Right lobe of liver (tissue), 6 donors: ENCODE results near the gene SH3GL3. TPM values are rescaled to one million over a fixed set of nuclear protein-coding genes. Genes with fewer than 3 reads are reported as not detected.

ENCODE experiments used
- ATAC-seq, 4 donors: fragments of 200-7000 bp; cut with Tn5 transposase; one replicate each; pipeline ENCODE4 v1.9.1; 2020; ENCODE audit warnings: mild to moderate bottlenecking in 4 of 4, moderate library complexity in 4 of 4
- DNase-seq, 3 donors: peaks; one replicate each; pipeline ENCODE4 v3.0.0-alpha.2; 2020
- H3K27ac ChIP-seq, 3 donors: fragments of 200-600 bp; one replicate each; pipeline ENCODE4 v1.8.0; 2022
- H3K27me3 ChIP-seq, 2 donors: fragments of 200-600 bp; one replicate each; pipeline ENCODE4 v1.8.0; 2022
- H3K36me3 ChIP-seq, 4 donors: fragments of 200-600 bp; sonication (generic) in 1 of 4; one replicate each; pipeline versions ENCODE4 v1.5.1 to v1.8.0; 2017 to 2022; ENCODE audit warnings: control low read depth in 1 of 4
- H3K4me1 ChIP-seq, 4 donors: fragments of 200-600 bp; sonication (generic) in 1 of 4; one replicate each; pipeline versions ENCODE4 v1.5.1 to v1.8.0; 2017 to 2022; ENCODE audit warnings: control low read depth in 1 of 4
- H3K4me3 ChIP-seq, 3 donors: fragments of 200-600 bp; one replicate each; pipeline ENCODE4 v1.8.0; 2022
- H3K9me3 ChIP-seq, 4 donors: fragments of 200-600 bp; sonication (generic) in 1 of 4; one replicate each; pipeline versions ENCODE4 v1.5.1 to v1.8.0; 2017 to 2022; ENCODE audit warnings: control low read depth in 1 of 4
- CTCF ChIP-seq, 4 donors: fragments of 200-600 bp in 3 of 4; fragments of 450-650 bp in 1 of 4; IDR thresholded peaks; one replicate each; pipeline versions ENCODE4 v1.5.1 to v1.8.0; 2016 to 2022; ENCODE audit warnings: antibody characterized with exemption in 4 of 4, mild to moderate bottlenecking in 2 of 4
- POLR2A ChIP-seq: fragments of 450-650 bp; IDR thresholded peaks from one replicate; pipeline ENCODE4 v1.6.1; 2017; ENCODE audit warnings: antibody characterized with exemption, mild to moderate bottlenecking
- WGBS: methylation state at CpG from one replicate; pipeline ENCODE4 v1.1.6; 2018; ENCODE audit warnings: low coverage, low lambda C conversion rate; ENCODE audit not compliant: insufficient coverage; ENCODE audit errors: missing lambda C conversion rate; 5-methylcytosine and 5-hydroxymethylcytosine counted together
- intact Hi-C, 2 donors: fragments of 100-400 bp; cut with DNase I; formaldehyde crosslinking; loops; one replicate each; pipeline versions ENCODE4 v1.11.2 to v1.14.1; 2022
- total RNA-seq, 6 experiments: library from RNA; depleted of rRNA in 2 of 6; stranded (reverse); fragments of >200 nt in 2 of 6; fragmentation: NEBNext Ultra II Directional in 3 of 6; extraction: Animal tissue kit (Norgen Biotek cat#: 25700) in 3 of 6; gene quantifications; one replicate each; pipeline versions ENCODE4 v1.1.0 to v1.2.4, GENCODE V29; 2016 to 2023
- donor health status: DM: no; HTN: yes; CAD: no.
- donor health status: DM: no; HTN: no; CAD: no.
- donor health status: DM: no; HTN: no; CAD: no.
- donor health status: DM: no; HTN: yes; CAD: no.
- donor health status: DM: no; HTN: yes; CAD: no.

Gene SH3GL3
- total RNA-seq, 6 experiments from 2014 or later = not detected

- no peak overlapping the region for H3K27ac ChIP-seq
- ATAC-seq (no peak), DNase-seq (no peak)
- H3K36me3 ChIP-seq = no peaks in the 10 kb centered on the region
- no peaks in the 10 kb centered on the region for H3K9me3 ChIP-seq
- no peak overlapping the region for H3K4me3 ChIP-seq
- no peaks in the 10 kb centered on the region for H3K4me1 ChIP-seq
- whole genome bisulfite sequencing = 83% methylated on average over 1 of the region's 2 CpGs
- TF ChIP-seq POLR2A (no peak), CTCF (IDR thresholded peaks at IDR 0.05) (no peak)
- no peaks in the 10 kb centered on the region for H3K27me3 ChIP-seq
- intact Hi-C loops = no loop called here
Measured at GRCh38 chr15:83476708-83477107, 29.6 kb downstream of the SH3GL3 start.

DNA sequence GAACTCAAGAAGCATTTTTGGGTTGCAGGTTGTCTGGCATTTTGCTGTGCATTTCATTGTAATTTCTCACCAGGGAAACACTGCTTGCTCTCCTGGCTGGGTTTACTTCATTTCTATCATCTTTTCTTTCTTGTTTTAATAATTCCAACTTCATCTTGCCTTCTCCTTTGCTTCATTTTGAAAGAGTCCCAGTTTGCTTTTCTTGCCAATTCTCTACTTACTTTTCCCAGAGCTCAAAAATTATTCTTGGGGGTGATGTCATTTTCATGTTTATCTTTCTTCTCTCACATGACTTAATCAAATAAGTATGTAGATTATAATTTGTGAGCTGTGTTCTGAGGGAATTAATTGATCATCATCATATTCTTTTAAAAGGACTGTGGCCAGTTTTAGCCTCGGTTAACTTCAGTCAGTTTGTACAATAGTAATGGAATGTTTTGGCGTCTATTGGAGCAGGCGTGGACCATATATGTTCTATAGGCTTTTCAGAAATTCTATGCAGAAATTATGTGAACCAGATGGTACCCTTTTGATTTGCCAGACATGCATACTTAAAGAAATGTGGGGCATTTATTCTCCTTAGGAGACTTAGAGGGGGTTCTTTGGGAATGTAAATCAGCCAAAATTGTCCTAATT lies 30.1 kb downstream of the SH3GL3 start:
- Histone ChIP-seq H3K36me3 (no peaks in the 10 kb centered on the region), H3K4me1 (no peaks in the 10 kb centered on the region), H3K27ac (no peak overlapping the region), H3K4me3 (no peak overlapping the region), H3K9me3 (no peaks in the 10 kb centered on the region), H3K27me3 (no peaks in the 10 kb centered on the region)
- 73% methylated on average over 3 of the region's 3 CpGs for WGBS
- TF ChIP-seq CTCF (IDR thresholded peaks at IDR 0.05) = no peak
- TF ChIP-seq POLR2A = no peak
- DNase-seq = no peak
- intact Hi-C loops = no loop called here
- no peak for ATAC-seq

- Histone ChIP-seq H3K27me3 (no peaks in the 10 kb centered on the region), H3K36me3 (no peaks in the 10 kb centered on the region), H3K9me3 (no peaks in the 10 kb centered on the region), H3K4me3 (no peak overlapping the region), H3K27ac (no peak overlapping the region), H3K4me1 (no peaks in the 10 kb centered on the region)
- no peak for TF ChIP-seq CTCF (IDR thresholded peaks at IDR 0.05)
- TF ChIP-seq POLR2A = no peak
- ATAC-seq (no peak), DNase-seq (no peak)
- WGBS = 79% methylated on average over 5 of the region's 5 CpGs
- intact Hi-C loops = no loop called here
Measured at GRCh38 chr15:83477808-83478537, 30.8 kb downstream of the SH3GL3 start.

- intact Hi-C loops = no loop called here
- DNase-seq (no peak), ATAC-seq (no peak)
- no peaks in the 10 kb centered on the region for H3K4me1 ChIP-seq
- 100% methylated on average over 1 of the region's 1 CpG for WGBS
- no peak for TF ChIP-seq POLR2A
- no peak for TF ChIP-seq CTCF (IDR thresholded peaks at IDR 0.05)
- no peaks in the 10 kb centered on the region for H3K27me3 ChIP-seq
- no peaks in the 10 kb centered on the region for H3K9me3 ChIP-seq
- no peak overlapping the region for H3K27ac ChIP-seq
- H3K4me3 ChIP-seq = no peak overlapping the region
- H3K36me3 ChIP-seq = no peaks in the 10 kb centered on the region
Measured at GRCh38 chr15:83483612-83484011, 36.5 kb downstream of the SH3GL3 start.
